K562 (cell line): ENCODE results near the gene IL12A. TPM values are rescaled to one million over a fixed set of nuclear protein-coding genes. Genes with fewer than 3 reads are reported as not detected.

ENCODE experiments used
- MGA ChIP-seq: fragments of 450-650 bp; IDR thresholded peaks from 2 replicates; pipeline ENCODE4 v1.6.1; 2016; ENCODE audit warnings: mild to moderate bottlenecking, moderate library complexity
- PRPF4 ChIP-seq: fragments of 200-400 bp; formaldehyde crosslinking; IDR thresholded peaks from one replicate; pipeline ENCODE4 v1.6.1; 2017; ENCODE audit warnings: low read length, low read depth, mild to moderate bottlenecking; ENCODE audit not compliant: insufficient read depth, poor library complexity, severe bottlenecking
- THRAP3 ChIP-seq: fragments of 450-650 bp; IDR thresholded peaks from 2 replicates; pipeline ENCODE4 v1.6.1; 2016; ENCODE audit warnings: mild to moderate bottlenecking, inconsistent platforms, borderline replicate concordance
- polyA plus RNA-seq, 8 experiments: library from polyadenylated mRNA; depleted of rRNA in 4 of 8; stranded (reverse) in 5 of 8; unstranded in 3 of 8; fragments of >200 nt; fragmentation: Nextera tagmentation in 2 of 8; fragmentation: Illumina TruSeq in 1 of 8; extraction: Ambion mirVana in 2 of 8; extraction: Trizol in 1 of 8; gene quantifications; 2 replicates each; pipeline versions ENCODE4 v1.2.1 to v1.2.3, GENCODE V29; 2011 to 2014; ENCODE audit warnings: inconsistent platforms in 1 of 8, missing spikeins in 1 of 8
- total RNA-seq, 7 experiments: library from RNA; depleted of rRNA in 6 of 7; stranded (reverse); fragments of >200 nt in 6 of 7; fragmentation: Illumina TruSeq in 2 of 7; extraction: Trizol in 2 of 7; gene quantifications; 2 replicates each; pipeline versions ENCODE4 v1.2.1 to v1.2.3, GENCODE V29; 2011 to 2021; ENCODE audit warnings: low replicate concordance in 1 of 7

Gene IL12A
- total and polyA plus RNA-seq, 9 of the 15 experiments (the other 6 are each of a cell fraction or from before 2014, with no cell fraction given), result not detected

GRCh38 chr3:160005004-160005403 is 16.4 kb downstream of the IL12A start (continued):
- TF ChIP-seq THRAP3, result no peak
- TF ChIP-seq MGA, result no peak
- TF ChIP-seq PRPF4, result no peak
